Neural progenitor cell (in vitro differentiated cells): ENCODE results near the gene TACR1. TPM values are rescaled to one million over a fixed set of nuclear protein-coding genes. Genes with fewer than 3 reads are reported as not detected.

Experiments
- DNase-seq: peaks from one replicate; pipeline ENCODE4 v3.0.0-alpha.2; 2016; ENCODE audit warnings: low spot score
- H2AFZ ChIP-seq: fragments of 200-600 bp; sonication (generic); replicated peaks from 2 replicates; pipeline ENCODE4 v1.6.1; 2016; ENCODE audit warnings: antibody characterized with exemption
- H3F3A ChIP-seq: fragments of 200-600 bp; sonication (generic); 2 replicates; pipeline ENCODE4 v1.6.1; 2016; ENCODE audit warnings: antibody characterized with exemption, low read depth
- H3K27ac ChIP-seq: fragments of 200-600 bp; sonication (generic); 2 replicates; pipeline ENCODE4 v1.5.1; 2016; ENCODE audit warnings: mild to moderate bottlenecking
- H3K27me3 ChIP-seq: fragments of 200-600 bp; sonication (generic); 2 replicates; pipeline ENCODE4 v1.6.1; 2016; ENCODE audit warnings: mild to moderate bottlenecking, moderate library complexity
- H3K36me3 ChIP-seq: fragments of 200-600 bp; sonication (generic); 2 replicates; pipeline ENCODE4 v1.5.1; 2016
- H3K4me1 ChIP-seq: fragments of 200-600 bp; sonication (generic); 2 replicates; pipeline ENCODE4 v1.6.1; 2016; ENCODE audit warnings: mixed run types
- H3K4me2 ChIP-seq: fragments of 200-600 bp; sonication (generic); 2 replicates; pipeline ENCODE4 v1.6.1; 2016
- H3K4me3 ChIP-seq: fragments of 200-600 bp; sonication (generic); 2 replicates; pipeline ENCODE4 v1.5.1; 2016
- H3K79me2 ChIP-seq: fragments of 200-600 bp; sonication (generic); 2 replicates; pipeline ENCODE4 v1.6.1; 2016; ENCODE audit warnings: low read depth
- H3K9ac ChIP-seq: fragments of 200-600 bp; sonication (generic); 2 replicates; pipeline ENCODE4 v1.6.1; 2016
- H3K9me3 ChIP-seq: fragments of 200-600 bp; sonication (generic); 2 replicates; pipeline ENCODE4 v1.5.1; 2016; ENCODE audit warnings: low read depth
- H4K20me1 ChIP-seq: fragments of 200-600 bp; sonication (generic); 2 replicates; pipeline ENCODE4 v1.6.1; 2016; ENCODE audit warnings: low read depth
- H3K27ac Mint-ChIP-seq: 3 replicates; pipeline ENCODE4 v1.8.0; 2021; ENCODE audit warnings: mixed read lengths
- H3K27me3 Mint-ChIP-seq: 2 replicates; pipeline ENCODE4 v1.8.0; 2022; ENCODE audit warnings: low read depth, mild to moderate bottlenecking, inconsistent platforms, moderate library complexity, mixed read lengths; ENCODE audit not compliant: insufficient read depth
- H3K36me3 Mint-ChIP-seq: 3 replicates; pipeline ENCODE4 v1.8.0; 2021; ENCODE audit warnings: mixed read lengths
- H3K4me1 Mint-ChIP-seq: 3 replicates; pipeline ENCODE4 v1.8.0; 2021; ENCODE audit warnings: mixed read lengths
- H3K4me3 Mint-ChIP-seq: 3 replicates; pipeline ENCODE4 v1.8.0; 2021; ENCODE audit warnings: mild to moderate bottlenecking, moderate library complexity, mixed read lengths
- H3K9me3 Mint-ChIP-seq: 3 replicates; pipeline ENCODE4 v1.8.0; 2020; ENCODE audit warnings: mixed read lengths
- EZH2 ChIP-seq: fragments of 200-600 bp; sonication (generic); IDR thresholded peaks from 2 replicates; pipeline ENCODE4 v1.6.1; 2017; ENCODE audit warnings: antibody characterized with exemption, mild to moderate bottlenecking, moderate library complexity
- EZH2phosphoT487 ChIP-seq: fragments of 200-600 bp; sonication (generic); IDR thresholded peaks from 2 replicates; pipeline ENCODE4 v1.6.1; 2017; ENCODE audit warnings: antibody characterized with exemption
- total RNA-seq: library from RNA; depleted of rRNA; stranded (reverse); fragments of >200 nt; gene quantifications from 2 replicates; pipeline ENCODE4 v1.2.3, GENCODE V29; 2015; ENCODE audit warnings: low replicate concordance
- TF ChIP-seq, protein P1 (sequence below): fragments of 200-600 bp; sonication (generic); IDR thresholded peaks from 2 replicates; pipeline ENCODE4 v1.5.1; 2017; ENCODE audit warnings: antibody characterized with exemption, mild to moderate bottlenecking

TACR1 gene
- total RNA-seq, 1 donor from 2014 or later = not detected

DNA sequence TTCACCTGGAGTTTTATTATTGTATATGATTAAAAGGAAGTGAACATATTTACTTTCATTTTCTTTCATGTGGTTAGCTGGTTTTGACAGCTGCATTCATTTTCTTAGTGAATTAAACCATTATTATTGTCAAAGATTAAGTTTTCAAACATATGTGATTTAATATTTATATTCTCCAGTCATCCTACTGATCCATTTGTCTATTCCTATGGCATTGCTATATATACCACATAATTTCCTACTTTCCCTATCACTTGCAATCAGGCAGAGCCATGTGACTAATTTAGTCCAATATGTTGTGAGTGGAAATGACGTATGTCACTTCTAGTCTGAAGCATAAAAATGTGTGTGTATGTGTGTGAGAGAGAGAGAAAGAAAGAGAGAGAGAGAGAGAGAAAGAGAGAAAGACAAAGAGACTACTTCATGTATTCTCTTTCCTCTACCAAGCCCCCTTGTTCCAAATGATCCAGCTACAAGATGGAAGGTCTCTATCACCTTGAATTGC is 12.0 kb upstream of the TACR1 start:
- H3K27me3 ChIP-seq = no peaks in the 10 kb centered on the region
- H3K4me3 ChIP-seq = no peak overlapping the region
- H3K9me3 ChIP-seq = no peaks in the 10 kb centered on the region
- H3F3A ChIP-seq = no peaks in the 10 kb centered on the region
- H3K9ac ChIP-seq = no peak overlapping the region
- Mint-ChIP-seq H3K27ac (no peak overlapping the region), H3K4me3 (no peak overlapping the region), H3K9me3 (no peaks in the 10 kb centered on the region), H3K36me3 (no peaks in the 10 kb centered on the region), H3K4me1 (no peaks in the 10 kb centered on the region), H3K27me3 (no peaks in the 10 kb centered on the region)
- H3K79me2 ChIP-seq = no peaks in the 10 kb centered on the region
- TF ChIP-seq, protein P1, sequence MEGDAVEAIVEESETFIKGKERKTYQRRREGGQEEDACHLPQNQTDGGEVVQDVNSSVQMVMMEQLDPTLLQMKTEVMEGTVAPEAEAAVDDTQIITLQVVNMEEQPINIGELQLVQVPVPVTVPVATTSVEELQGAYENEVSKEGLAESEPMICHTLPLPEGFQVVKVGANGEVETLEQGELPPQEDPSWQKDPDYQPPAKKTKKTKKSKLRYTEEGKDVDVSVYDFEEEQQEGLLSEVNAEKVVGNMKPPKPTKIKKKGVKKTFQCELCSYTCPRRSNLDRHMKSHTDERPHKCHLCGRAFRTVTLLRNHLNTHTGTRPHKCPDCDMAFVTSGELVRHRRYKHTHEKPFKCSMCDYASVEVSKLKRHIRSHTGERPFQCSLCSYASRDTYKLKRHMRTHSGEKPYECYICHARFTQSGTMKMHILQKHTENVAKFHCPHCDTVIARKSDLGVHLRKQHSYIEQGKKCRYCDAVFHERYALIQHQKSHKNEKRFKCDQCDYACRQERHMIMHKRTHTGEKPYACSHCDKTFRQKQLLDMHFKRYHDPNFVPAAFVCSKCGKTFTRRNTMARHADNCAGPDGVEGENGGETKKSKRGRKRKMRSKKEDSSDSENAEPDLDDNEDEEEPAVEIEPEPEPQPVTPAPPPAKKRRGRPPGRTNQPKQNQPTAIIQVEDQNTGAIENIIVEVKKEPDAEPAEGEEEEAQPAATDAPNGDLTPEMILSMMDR = no peak
- TF ChIP-seq EZH2 (no peak), EZH2phosphoT487 (no peak)
- no peak overlapping the region for H2AFZ ChIP-seq
- H3K36me3 ChIP-seq = no peaks in the 10 kb centered on the region
- H3K4me2 ChIP-seq = no peak overlapping the region
- H3K4me1 ChIP-seq = no peaks in the 10 kb centered on the region
- H4K20me1 ChIP-seq = no peaks in the 10 kb centered on the region
- DNase-seq = no peak
- no peak overlapping the region for H3K27ac ChIP-seq

DNA sequence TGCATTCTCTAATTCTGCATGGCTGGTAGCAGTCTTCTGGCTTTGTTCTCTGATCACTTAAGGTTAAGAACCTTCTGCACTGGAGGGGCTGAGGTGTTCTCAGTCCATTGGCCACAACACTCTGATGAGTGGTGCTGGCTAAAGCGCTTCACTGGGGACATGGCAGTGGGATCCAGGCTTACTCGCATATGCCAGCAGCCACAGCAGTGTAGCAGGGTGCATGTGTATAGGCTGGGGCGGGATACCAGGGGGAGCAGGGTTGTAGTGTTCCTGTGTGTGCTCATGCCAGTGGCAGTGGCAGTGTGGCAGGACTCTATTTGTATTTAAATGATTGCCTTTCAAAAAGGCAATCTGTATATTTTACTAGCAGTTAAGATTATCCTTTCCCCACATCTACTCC is 11.1 kb upstream of the TACR1 start:
- Histone ChIP-seq H2AFZ (no peak overlapping the region), H3K36me3 (no peaks in the 10 kb centered on the region), H3K4me1 (no peaks in the 10 kb centered on the region), H3K9ac (no peak overlapping the region), H3K9me3 (no peaks in the 10 kb centered on the region), H3K79me2 (no peaks in the 10 kb centered on the region), H3K27ac (no peak overlapping the region), H3K4me3 (no peak overlapping the region), H3F3A (no peaks in the 10 kb centered on the region), H3K4me2 (no peak overlapping the region), H3K27me3 (peaks cover under 1% of the 10 kb centered on the region), H4K20me1 (no peaks in the 10 kb centered on the region)
- no peak overlapping the region for H3K4me3 Mint-ChIP-seq
- no peak overlapping the region for H3K27ac Mint-ChIP-seq
- H3K9me3 Mint-ChIP-seq = no peaks in the 10 kb centered on the region
- H3K4me1 Mint-ChIP-seq = no peaks in the 10 kb centered on the region
- H3K27me3 Mint-ChIP-seq = no peaks in the 10 kb centered on the region
- no peak for DNase-seq
- H3K36me3 Mint-ChIP-seq = no peaks in the 10 kb centered on the region
- TF ChIP-seq EZH2phosphoT487 = no peak
- TF ChIP-seq EZH2 = no peak
- TF ChIP-seq, protein P1 = no peak

DNA sequence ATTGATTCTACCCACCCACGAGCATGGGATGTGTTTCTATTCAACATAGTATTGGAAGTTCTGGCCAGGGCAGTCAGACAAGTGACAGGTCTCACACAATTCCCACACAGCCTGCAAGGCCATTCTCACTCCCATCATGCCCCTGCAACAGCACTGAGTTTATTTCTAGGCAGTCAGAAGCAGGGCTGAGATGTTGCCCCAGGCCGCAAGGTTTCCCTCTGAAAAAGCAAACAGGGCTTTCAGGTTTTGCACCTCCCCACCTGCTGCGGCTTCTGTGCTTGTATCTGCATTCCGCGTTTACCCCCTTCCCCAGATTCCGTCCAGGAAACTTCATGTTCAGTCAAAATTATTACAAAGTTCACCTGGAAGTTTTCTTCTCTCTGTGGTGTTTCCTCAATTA is 9.4 kb upstream of the TACR1 start:
- TF ChIP-seq, protein P1 = no peak
- no peak for TF ChIP-seq EZH2phosphoT487
- TF ChIP-seq EZH2 = no peak
- DNase-seq = no peak
- Histone ChIP-seq H3K36me3 (no peaks in the 10 kb centered on the region), H2AFZ (peak overlapping the region; percentile 69), H4K20me1 (no peaks in the 10 kb centered on the region), H3K4me2 (no peak overlapping the region), H3F3A (no peaks in the 10 kb centered on the region), H3K4me1 (no peaks in the 10 kb centered on the region), H3K4me3 (no peak overlapping the region), H3K9ac (no peak overlapping the region), H3K27ac (no peak overlapping the region), H3K9me3 (no peaks in the 10 kb centered on the region), H3K27me3 (peaks cover 10% of the 10 kb centered on the region), H3K79me2 (no peaks in the 10 kb centered on the region)
- Mint-ChIP-seq H3K4me3 (no peak overlapping the region), H3K27me3 (no peaks in the 10 kb centered on the region), H3K9me3 (no peaks in the 10 kb centered on the region), H3K4me1 (no peaks in the 10 kb centered on the region), H3K27ac (no peak overlapping the region), H3K36me3 (no peaks in the 10 kb centered on the region)
